Skeletal muscle satellite cell (primary cell): ENCODE measurements around the gene GJA1.
A peak's percentile ranks its signal among the peaks of the same experiment; 100 is the strongest.
"Not testable (repeated sequence)": the region's sequence is repeated elsewhere in the genome, so short reads cannot be mapped to it uniquely, and the experiment has no call there.

ENCODE experiments used
- H3K27me3 ChIP-seq: 2 replicates; pipeline ENCODE4 v1.7.0; 2013; ENCODE audit warnings: low read length; ENCODE audit not compliant: control insufficient read depth, insufficient read depth
- H3K36me3 ChIP-seq: 2 replicates; pipeline ENCODE4 v1.7.0; 2013; ENCODE audit warnings: mild to moderate bottlenecking, control low read depth, low read length; ENCODE audit not compliant: insufficient read depth
- H3K4me1 ChIP-seq: 2 replicates; pipeline ENCODE4 v1.7.0; 2013; ENCODE audit warnings: low read length; ENCODE audit not compliant: control insufficient read depth, insufficient read depth
- H3K4me2 ChIP-seq: 2 replicates; pipeline ENCODE4 v1.7.0; 2013; ENCODE audit warnings: mild to moderate bottlenecking, low read length
- H3K4me3 ChIP-seq: 2 replicates; pipeline ENCODE4 v1.7.0; 2013; ENCODE audit warnings: low read length
- H3K9ac ChIP-seq: 2 replicates; pipeline ENCODE4 v1.7.0; 2013; ENCODE audit warnings: mild to moderate bottlenecking, low read depth, low read length, moderate library complexity
- H3K9me3 ChIP-seq: replicated peaks from 2 replicates; pipeline ENCODE4 v1.7.0; 2013; ENCODE audit warnings: mild to moderate bottlenecking, control low read depth, low read length

Gene GJA1

DNA sequence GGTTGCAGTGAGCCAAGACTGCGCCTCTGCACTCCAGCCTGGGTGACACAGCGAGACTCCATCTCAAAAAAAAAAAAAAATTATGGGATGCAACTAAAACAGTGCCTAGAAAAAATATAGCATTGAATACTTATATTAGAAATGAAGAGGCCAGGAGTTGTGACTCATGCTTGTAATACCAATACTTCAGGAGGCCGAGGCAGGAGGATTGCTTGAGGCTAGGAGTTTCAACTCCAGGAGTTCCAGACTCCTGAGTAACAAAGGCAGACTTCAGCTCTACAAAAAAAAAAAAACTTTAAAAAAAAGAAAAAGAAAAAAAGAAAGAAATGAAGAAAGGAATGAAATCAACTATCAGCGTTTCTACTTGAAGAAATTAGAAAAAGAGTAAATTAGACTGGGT lies 17.1 kb upstream of the GJA1 start:
- Histone ChIP-seq H3K9me3 (no peaks in the 10 kb centered on the region), H3K36me3 (no peaks in the 10 kb centered on the region), H3K9ac (no peak overlapping the region), H3K27me3 (no peaks in the 10 kb centered on the region), H3K4me2 (no peak overlapping the region), H3K4me1 (no peaks in the 10 kb centered on the region), H3K4me3 (no peak overlapping the region)

DNA sequence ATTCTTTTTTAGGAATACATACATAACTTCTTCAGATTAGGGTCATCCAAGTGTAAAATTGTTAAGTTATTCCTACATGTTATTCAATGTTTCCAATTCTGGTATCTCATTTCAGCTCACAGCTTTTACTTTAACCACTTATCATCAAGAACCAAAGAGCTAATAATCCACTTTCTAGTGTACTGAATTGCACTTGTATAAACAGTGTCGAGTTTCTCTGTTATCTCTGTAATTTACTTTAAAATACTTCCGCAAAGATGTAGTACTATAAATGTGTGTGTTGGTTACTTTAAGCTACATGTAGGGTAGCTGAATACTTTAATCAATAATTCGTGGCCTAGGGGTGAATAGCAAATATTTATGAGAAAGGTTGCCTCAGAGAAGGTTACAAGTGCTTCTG lies 8.8 kb upstream of the GJA1 start:
- no peak overlapping the region for H3K9ac ChIP-seq
- H3K9me3 ChIP-seq = no peaks in the 10 kb centered on the region
- no peak overlapping the region for H3K4me2 ChIP-seq
- H3K4me3 ChIP-seq = no peak overlapping the region
- no peaks in the 10 kb centered on the region for H3K27me3 ChIP-seq
- H3K36me3 ChIP-seq = no peaks in the 10 kb centered on the region
- no peaks in the 10 kb centered on the region for H3K4me1 ChIP-seq

DNA sequence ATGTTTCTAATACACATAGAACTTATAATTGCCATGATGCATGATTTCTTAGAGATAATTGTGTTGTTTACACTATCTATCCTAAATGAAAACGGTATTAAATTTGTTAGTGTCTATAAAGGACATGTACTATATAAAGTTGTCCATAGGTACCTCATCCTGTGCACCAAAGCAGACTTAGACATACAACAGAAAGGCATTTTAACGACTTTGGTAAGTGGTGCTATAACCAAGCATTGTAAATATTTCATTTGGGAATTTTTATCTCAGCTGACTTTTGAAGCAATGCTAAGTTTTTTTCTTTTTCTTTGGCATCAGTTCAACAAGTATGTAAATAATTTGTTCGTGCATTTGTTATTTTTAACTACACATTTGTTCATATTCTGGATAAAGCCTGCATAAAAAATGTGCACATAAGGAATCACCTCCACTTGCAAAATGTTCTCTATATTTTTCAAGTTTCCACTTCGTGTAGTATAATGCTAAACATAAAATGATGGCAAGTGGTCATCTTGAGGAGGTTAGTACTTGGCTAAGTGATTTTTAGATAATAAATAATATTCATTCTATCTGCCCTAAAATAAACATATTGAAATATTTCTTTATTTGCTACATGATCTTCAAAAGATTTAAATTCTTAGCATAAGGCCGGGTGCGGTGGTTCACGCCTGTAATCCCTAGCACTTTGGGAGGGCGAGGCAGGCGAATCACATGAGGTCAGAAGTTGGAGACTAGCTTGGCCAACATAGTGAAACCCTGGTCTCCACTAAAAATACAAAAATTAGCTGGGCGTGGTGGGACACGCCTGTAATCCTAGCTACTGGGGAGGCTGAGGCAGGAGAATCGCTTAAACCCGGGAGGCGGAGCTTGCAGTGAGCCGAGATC lies 6.3 kb upstream of the GJA1 start:
- H3K36me3 ChIP-seq = no peaks in the 10 kb centered on the region
- no peaks in the 10 kb centered on the region for H3K4me1 ChIP-seq
- no peak overlapping the region for H3K4me3 ChIP-seq
- no peak overlapping the region for H3K9ac ChIP-seq
- no peaks in the 10 kb centered on the region for H3K27me3 ChIP-seq
- no peak overlapping the region for H3K4me2 ChIP-seq
- H3K9me3 ChIP-seq = no peaks in the 10 kb centered on the region

DNA sequence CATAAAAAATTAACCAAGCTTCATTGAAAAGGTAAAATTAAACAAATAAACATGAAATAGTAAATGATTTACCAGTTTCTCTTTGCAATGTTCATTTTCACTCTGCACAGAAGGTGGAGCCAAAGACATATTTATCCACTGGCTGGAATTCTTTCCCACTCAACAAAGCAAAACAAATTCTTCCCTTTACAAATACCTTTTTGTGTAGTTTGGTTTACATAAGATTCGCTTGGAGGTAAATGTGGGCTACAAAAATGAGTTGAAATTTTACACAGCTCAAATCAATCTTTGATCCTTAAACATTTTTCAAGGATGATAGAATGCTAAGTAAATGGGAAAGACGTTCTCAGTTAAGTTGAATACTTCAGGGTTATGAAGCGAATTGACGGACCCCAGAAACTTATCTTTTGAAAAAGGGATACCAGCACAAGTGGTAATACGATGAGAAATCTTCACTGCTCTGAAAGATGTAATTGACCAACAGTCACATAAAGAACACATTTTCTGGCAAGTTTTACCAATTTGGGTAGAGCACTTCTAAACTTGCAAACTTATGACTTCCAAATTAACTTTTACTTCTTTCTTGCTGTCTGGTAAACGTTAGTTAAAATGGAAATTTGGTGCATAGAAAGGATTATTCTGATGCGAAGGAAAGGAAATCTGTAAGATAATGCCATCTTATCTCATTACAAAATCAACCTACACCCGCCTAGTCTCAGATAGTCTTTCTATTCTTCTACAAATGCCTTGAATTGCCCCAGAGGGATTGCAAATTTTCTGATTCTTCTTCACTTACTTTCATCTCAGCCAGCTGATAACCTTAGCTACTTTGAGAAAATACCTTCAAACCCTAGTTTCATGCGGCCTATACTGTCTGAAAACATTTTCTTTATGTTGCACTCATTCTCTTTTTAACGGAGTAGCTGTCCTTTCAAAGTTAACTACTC lies 4.7 kb upstream of the GJA1 start:
- Histone ChIP-seq H3K9me3 (no peaks in the 10 kb centered on the region), H3K9ac (no peak overlapping the region), H3K4me3 (no peak overlapping the region), H3K27me3 (no peaks in the 10 kb centered on the region), H3K4me1 (no peaks in the 10 kb centered on the region), H3K4me2 (no peak overlapping the region), H3K36me3 (no peaks in the 10 kb centered on the region)

DNA sequence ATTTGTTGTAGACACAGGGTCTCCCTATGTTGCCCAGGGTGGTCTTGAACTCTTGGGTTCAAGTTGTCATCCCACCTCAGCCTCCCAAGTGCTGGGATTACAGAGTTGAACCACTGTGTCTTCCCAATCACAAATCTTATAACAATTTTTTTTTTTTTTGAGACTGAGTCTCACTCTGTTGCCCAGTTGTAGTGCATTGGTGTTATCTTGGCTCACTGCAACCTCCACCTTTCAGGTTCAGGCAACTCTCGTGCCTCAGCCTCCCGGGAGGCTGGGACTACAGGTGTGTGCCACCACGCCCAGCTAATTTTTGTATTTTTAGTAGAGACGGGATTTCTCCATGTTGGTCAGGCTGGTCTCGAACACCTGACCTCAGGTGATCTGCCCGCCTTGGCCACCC lies 3.7 kb upstream of the GJA1 start:
- H3K36me3 ChIP-seq, H3K4me1 ChIP-seq, H3K27me3 ChIP-seq, H3K9me3 ChIP-seq, H3K4me2 ChIP-seq, H3K4me3 ChIP-seq, H3K9ac ChIP-seq: not testable (repeated sequence)

DNA sequence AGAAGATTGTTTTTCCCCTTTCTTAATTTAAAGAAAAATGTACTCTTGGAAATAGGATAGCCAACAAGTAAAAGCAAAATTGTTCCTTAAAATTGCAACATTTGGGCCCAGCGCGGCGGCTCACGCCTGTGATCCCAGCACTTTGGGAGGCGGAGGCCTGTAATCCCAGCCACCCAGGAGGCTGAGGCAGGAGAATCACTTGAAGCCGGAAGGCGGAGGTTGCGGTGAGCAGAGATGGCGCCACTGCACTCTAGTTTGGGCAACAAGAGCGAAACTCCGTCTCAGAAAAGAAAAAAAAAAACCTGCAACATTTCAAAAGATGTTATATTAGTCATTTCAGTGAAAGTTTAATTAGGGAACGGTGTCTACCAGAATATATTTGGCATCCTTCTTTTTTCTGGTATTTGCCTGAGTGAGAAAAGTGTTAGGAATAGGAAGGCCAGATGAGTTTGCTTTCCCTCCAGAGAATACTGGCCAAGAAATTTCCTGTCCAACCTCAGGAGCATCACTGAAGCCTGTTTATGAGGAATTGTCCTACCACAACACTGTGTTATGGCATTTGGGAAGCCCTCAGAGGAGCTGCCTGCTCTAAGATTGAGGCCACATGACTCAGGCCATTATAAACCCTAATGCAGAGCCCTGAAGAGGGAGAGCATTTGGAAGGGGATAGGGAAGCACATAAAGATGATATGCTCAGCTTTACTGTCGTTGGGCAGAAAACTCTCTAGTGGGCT lies 1.2 kb upstream of the GJA1 start:
- H3K27me3 ChIP-seq = no peaks in the 10 kb centered on the region
- H3K9me3 ChIP-seq = no peaks in the 10 kb centered on the region
- peaks cover 9% of the 10 kb centered on the region for H3K4me1 ChIP-seq
- H3K4me3 ChIP-seq = no peak overlapping the region
- no peaks in the 10 kb centered on the region for H3K36me3 ChIP-seq
- no peak overlapping the region for H3K9ac ChIP-seq
- H3K4me2 ChIP-seq = no peak overlapping the region

DNA sequence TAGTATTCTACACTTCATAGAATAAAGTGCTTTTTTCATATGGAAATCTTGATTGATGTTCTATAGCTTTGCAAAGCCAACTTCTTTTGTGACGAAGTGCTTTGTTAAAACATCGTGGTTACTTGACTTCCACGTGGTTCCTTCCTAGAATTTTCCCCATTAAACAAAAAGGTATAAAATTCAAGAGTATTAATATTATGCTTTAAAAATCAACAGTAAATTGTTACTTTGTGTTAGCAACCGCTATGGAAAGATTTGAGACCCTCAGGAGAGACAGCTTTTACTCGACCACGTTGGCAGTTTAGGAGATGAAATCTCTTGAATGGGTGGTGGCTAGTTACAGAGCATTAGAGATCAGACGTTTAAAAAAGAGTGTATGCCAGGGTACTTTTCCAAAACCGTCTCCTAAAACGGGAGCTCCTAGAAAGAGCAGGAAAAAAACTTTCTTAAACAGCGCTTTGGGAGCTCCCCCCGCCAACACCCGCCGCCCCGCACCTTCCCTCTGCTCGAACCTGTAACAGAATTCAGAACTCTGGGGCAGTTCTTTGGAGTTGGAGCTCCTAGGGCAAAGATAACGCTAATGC lies 920 bp downstream of the GJA1 start:
- Histone ChIP-seq H3K36me3 (no peaks in the 10 kb centered on the region), H3K9ac (peak overlapping the region; percentile 96), H3K27me3 (no peaks in the 10 kb centered on the region), H3K4me1 (peaks cover 12% of the 10 kb centered on the region), H3K4me3 (peak overlapping the region; percentile 86), H3K9me3 (no peaks in the 10 kb centered on the region), H3K4me2 (peak overlapping the region; percentile 89)

DNA sequence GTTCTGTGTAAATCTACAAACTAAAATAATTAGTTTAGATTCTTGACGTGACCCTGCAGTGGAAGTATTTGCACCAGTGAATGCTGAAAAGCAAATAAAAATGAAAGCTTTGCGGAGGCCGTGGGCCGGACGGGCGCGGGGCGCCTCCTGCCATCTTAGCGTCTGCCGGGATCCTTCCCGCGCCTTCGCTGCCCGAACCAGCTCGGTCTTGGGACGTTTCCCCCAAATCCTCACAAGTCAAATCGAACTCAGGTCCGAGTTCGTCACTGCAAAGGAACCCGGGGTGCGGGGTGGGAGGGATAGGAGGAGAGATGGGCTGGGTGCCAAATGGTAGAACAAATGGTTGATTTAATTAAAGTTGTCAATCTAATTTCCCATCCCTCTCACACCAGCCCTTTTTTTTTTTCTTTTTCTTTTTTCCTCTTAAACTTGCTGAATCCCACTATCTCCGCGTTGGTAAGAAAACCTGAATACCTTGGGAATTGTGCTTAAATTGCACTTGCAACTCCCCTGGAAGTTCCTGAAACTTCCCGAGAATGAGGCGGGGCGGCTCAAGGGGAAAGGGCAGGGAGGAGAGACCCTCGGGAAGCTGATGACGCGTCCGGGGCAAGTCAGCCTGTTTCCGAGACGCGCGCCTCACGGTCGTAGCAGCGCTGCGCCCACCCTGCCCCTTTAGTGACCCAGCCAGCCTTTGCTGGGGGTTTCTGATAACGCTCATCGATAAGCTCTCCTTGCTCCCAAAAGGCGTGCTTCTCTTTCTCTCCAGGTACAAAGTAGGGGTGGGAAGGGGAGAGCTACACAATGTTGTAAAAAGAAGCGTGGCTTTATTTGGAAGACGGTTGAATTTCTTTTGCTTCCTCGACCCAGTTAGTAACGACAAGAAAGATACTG lies 1.8 kb downstream of the GJA1 start:
- no peaks in the 10 kb centered on the region for H3K9me3 ChIP-seq
- no peaks in the 10 kb centered on the region for H3K27me3 ChIP-seq
- no peaks in the 10 kb centered on the region for H3K36me3 ChIP-seq
- H3K4me1 ChIP-seq = peaks cover 16% of the 10 kb centered on the region
- H3K9ac ChIP-seq = peak overlapping the region; percentile 96
- H3K4me3 ChIP-seq = peak overlapping the region; percentile 86
- peak overlapping the region; percentile 89 for H3K4me2 ChIP-seq

DNA sequence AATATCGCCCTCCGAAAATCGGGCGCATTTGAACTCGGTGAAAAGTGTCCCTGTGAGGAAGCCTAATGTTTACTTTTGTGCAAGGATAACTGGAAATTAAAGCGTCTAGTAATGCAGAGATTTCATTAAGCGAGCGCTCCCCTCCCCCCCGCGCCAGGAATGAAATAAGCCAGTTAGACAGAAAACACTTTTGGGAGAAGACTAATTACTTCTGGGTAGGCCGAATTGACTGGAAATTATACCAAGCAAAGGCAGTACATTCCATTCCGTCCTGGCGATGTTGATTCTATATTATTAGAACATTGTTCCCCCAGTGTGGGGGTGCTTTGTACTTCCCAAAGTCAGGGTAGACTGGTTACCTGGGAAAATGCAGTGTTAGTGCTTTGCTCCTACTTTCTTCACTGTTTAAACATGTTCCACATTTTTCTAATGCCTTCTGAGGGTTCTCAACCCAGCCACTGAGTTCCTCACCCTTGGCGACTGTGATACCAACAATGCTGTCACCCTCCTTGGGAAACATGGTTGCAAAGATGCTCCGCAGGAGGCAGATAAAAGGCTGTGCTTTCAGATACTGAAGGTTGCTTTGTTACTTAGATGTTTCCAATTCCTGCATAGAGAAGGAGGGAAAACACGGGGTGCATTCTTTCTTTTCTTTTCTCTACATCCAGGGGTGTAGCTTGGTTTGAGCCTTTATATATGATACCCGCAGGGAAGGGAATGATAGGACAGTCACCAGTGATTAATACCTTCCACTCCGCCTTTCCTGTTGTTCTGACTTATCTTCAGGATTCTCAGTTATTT lies 2.6 kb downstream of the GJA1 start:
- Histone ChIP-seq H3K4me3 (peak overlapping the region; percentile 86), H3K36me3 (no peaks in the 10 kb centered on the region), H3K4me1 (peaks cover 16% of the 10 kb centered on the region), H3K9ac (peak overlapping the region; percentile 96), H3K4me2 (peak overlapping the region; percentile 89), H3K27me3 (no peaks in the 10 kb centered on the region), H3K9me3 (no peaks in the 10 kb centered on the region)

DNA sequence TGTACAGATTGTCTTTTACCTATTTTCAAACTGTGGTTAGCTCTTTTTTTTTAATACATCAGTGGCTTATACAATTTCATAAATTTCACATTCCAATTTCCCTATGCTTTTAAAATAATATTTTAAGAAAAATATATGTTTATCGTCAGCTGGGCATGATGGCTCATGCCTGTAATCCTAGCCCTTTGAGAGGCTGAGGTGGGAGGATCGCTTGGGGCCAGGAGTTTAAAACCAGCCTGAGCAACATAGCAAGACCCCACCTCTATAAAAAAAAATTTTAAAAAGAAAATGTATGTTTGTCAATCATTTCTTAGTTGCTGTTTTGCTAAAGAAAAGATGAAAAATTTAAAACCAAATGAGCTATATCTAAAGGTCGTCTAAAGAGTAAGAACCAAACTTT lies 3.4 kb downstream of the GJA1 start:
- Histone ChIP-seq H3K4me3 (peak overlapping the region; percentile 86), H3K9ac (peak overlapping the region; percentile 96), H3K36me3 (no peaks in the 10 kb centered on the region), H3K27me3 (no peaks in the 10 kb centered on the region), H3K4me1 (peaks cover 20% of the 10 kb centered on the region), H3K4me2 (peak overlapping the region; percentile 89), H3K9me3 (no peaks in the 10 kb centered on the region)
